ENCODE measurements around the gene CNGB1.

GRCh38 chr16:57956270-57956808 is 14.6 kb downstream of the CNGB1 start:
- TF ChIP-seq CTCF (conservative IDR thresholded peaks at IDR 0.05; ENCODE audit: low read length): no peak
- TF ChIP-seq EZH2phosphoT487 (IDR thresholded peaks at IDR 0.05; ENCODE audit: borderline replicate concordance, low read depth, low read length): no peak

All from OCI-LY7 (cell line).